Naive thymus-derived CD4-positive, alpha-beta T cell (primary cell): ENCODE measurements around the gene TUBB2B. TPM values are rescaled to one million over a fixed set of nuclear protein-coding genes. Genes with fewer than 3 reads are reported as not detected.

Experiments
- ATAC-seq: fragments of 150-1000 bp; cut with Tn5 transposase; 2 replicates; pipeline ENCODE4 v1.10.0; 2021; ENCODE audit warnings: mild to moderate bottlenecking, moderate library complexity
- CTCF ChIA-PET: fragments of 350-600 bp; sonication (Branson Sonifier 250); formaldehyde crosslinking; loops from one replicate; lab custom pipeline; 2021; ENCODE audit warnings: antibody characterized with exemption; lab: Charles Lee
- POLR2A ChIA-PET: fragments of 350-600 bp; sonication (Branson Sonifier 250); formaldehyde crosslinking; loops from one replicate; lab custom pipeline; 2021; ENCODE audit warnings: antibody characterized with exemption, inconsistent platforms; lab: Charles Lee
- DNase-seq, 9 donors: peaks; one replicate each; pipeline versions ENCODE4 v3.0.0 to v3.0.0-alpha.2; 2020 to 2022; ENCODE audit warnings: mixed read lengths in 1 of 9
- H3K27ac ChIP-seq: one replicate; pipeline ENCODE4 v1.7.0; 2013; ENCODE audit warnings: mild to moderate bottlenecking, low read depth, low read length, moderate library complexity
- H3K27me3 ChIP-seq, 2 donors: one replicate each; pipeline ENCODE4 v1.7.0; 2013; ENCODE audit warnings: low read length in 2 of 2, mild to moderate bottlenecking in 2 of 2, moderate library complexity in 2 of 2; ENCODE audit not compliant: control insufficient read depth in 2 of 2, insufficient read depth in 2 of 2
- H3K36me3 ChIP-seq, 3 experiments: 1 replicate in 2 of 3; 2 replicates in 1 of 3; pipeline ENCODE4 v1.7.0; 2013; ENCODE audit warnings: low read length in 3 of 3, mild to moderate bottlenecking in 3 of 3, moderate library complexity in 1 of 3; ENCODE audit not compliant: insufficient read depth in 3 of 3, control insufficient read depth in 2 of 3
- H3K4me1 ChIP-seq, 2 donors: one replicate each; pipeline ENCODE4 v1.7.0; 2013; ENCODE audit warnings: low read length in 2 of 2, mild to moderate bottlenecking in 2 of 2, moderate library complexity in 1 of 2; ENCODE audit not compliant: control insufficient read depth in 2 of 2, insufficient read depth in 2 of 2
- H3K4me3 ChIP-seq: 2 replicates; pipeline ENCODE4 v1.7.0; 2013; ENCODE audit warnings: mild to moderate bottlenecking, low read length
- H3K9me3 ChIP-seq, 3 experiments: 1 replicate in 2 of 3; 2 replicates in 1 of 3; pipeline ENCODE4 v1.7.0; 2013; ENCODE audit warnings: low read length in 3 of 3; ENCODE audit not compliant: control insufficient read depth in 2 of 3
- H3K27ac Mint-ChIP-seq, 9 donors: one replicate each; pipeline ENCODE4 v1.8.0; 2020 to 2022; ENCODE audit warnings: mixed read lengths in 9 of 9, mild to moderate bottlenecking in 8 of 9, moderate library complexity in 5 of 9, inconsistent platforms in 2 of 9
- H3K27me3 Mint-ChIP-seq, 5 donors: one replicate each; pipeline ENCODE4 v1.8.0; 2021 to 2022; ENCODE audit warnings: mixed read lengths in 5 of 5, mild to moderate bottlenecking in 1 of 5
- H3K36me3 Mint-ChIP-seq, 5 donors: one replicate each; pipeline ENCODE4 v1.8.0; 2020 to 2022; ENCODE audit warnings: mixed read lengths in 5 of 5, mild to moderate bottlenecking in 3 of 5, inconsistent platforms in 1 of 5
- H3K4me1 Mint-ChIP-seq, 7 donors: one replicate each; pipeline ENCODE4 v1.8.0; 2020 to 2022; ENCODE audit warnings: mixed read lengths in 7 of 7, mild to moderate bottlenecking in 3 of 7, inconsistent platforms in 1 of 7
- H3K4me3 Mint-ChIP-seq, 10 donors: one replicate each; pipeline ENCODE4 v1.8.0; 2020 to 2022; ENCODE audit warnings: mild to moderate bottlenecking in 10 of 10, mixed read lengths in 10 of 10, moderate library complexity in 6 of 10, inconsistent platforms in 2 of 10
- H3K9me3 Mint-ChIP-seq, 11 donors: one replicate each; pipeline ENCODE4 v1.8.0; 2020 to 2022; ENCODE audit warnings: mixed read lengths in 11 of 11, mild to moderate bottlenecking in 4 of 11, inconsistent platforms in 1 of 11, moderate library complexity in 1 of 11
- intact Hi-C, 2 donors: fragments of 100-400 bp; cut with micrococcal nuclease; formaldehyde crosslinking; loops; one replicate each; pipeline ENCODE4 v1.15.1; 2023
- polyA plus RNA-seq, 2 donors: library from polyadenylated mRNA; unstranded; fragments of 300-500 nt; fragmentation: Illumina TruSeq; gene quantifications; one replicate each; pipeline ENCODE4 v1.2.3, GENCODE V29; 2021
- total RNA-seq, 6 experiments: library from RNA in 5 of 6; stranded (reverse) in 5 of 6; gene quantifications; 1 replicate in 5 of 6; 2 replicates in 1 of 6; pipeline ENCODE4 v1.2.3 and lab custom pipeline; 2021 to 2026

Gene TUBB2B
- total and polyA plus RNA-seq, 7 experiments from 2014 or later, result 0.18 to 1.6 (median 0.40) TPM; not detected in 3

- ATAC-seq (no peak), DNase-seq (no peak)
- H3K27ac Mint-ChIP-seq, result no peak overlapping the region
- H3K4me1 Mint-ChIP-seq, result peaks cover 0 to 16% (median 0%) of the 10 kb centered on the region in 7 donors
- H3K36me3 Mint-ChIP-seq, result peaks cover 2 to 14% (median 10%) of the 10 kb centered on the region in 5 donors
- Histone ChIP-seq H3K4me1 (peaks cover 0 to 5% of the 10 kb centered on the region in 2 donors), H3K9me3 (no peaks in the 10 kb centered on the region), H3K36me3 (no peaks in the 10 kb centered on the region), H3K27ac (no peak overlapping the region), H3K4me3 (no peak overlapping the region), H3K27me3 (peaks cover 0 to 2% of the 10 kb centered on the region in 2 donors)
- H3K4me3 Mint-ChIP-seq, result no peak overlapping the region
- POLR2A ChIA-PET, result no interaction called here
- CTCF ChIA-PET, result no interaction called here
- peaks cover 0 to 16% (median 8%) of the 10 kb centered on the region in 11 donors for H3K9me3 Mint-ChIP-seq
- peaks cover 12 to 29% (median 22%) of the 10 kb centered on the region in 5 donors for H3K27me3 Mint-ChIP-seq
- intact Hi-C loops, result no loop called here
These were observed 21.0 kb downstream of the TUBB2B start for GRCh38 chr6:3206339-3207015.

GRCh38 chr6:3205913-3206312 lies 21.5 kb downstream of the TUBB2B start:
- Histone ChIP-seq H3K27me3 (peaks cover 0 to 2% of the 10 kb centered on the region in 2 donors), H3K9me3 (no peaks in the 10 kb centered on the region), H3K4me3 (no peak overlapping the region), H3K4me1 (peaks cover 0 to 5% of the 10 kb centered on the region in 2 donors), H3K27ac (no peak overlapping the region), H3K36me3 (no peaks in the 10 kb centered on the region)
- Mint-ChIP-seq H3K9me3 (peaks cover 0 to 16% (median 8%) of the 10 kb centered on the region in 11 donors), H3K27ac (no peak overlapping the region), H3K27me3 (peaks cover 12 to 29% (median 22%) of the 10 kb centered on the region in 5 donors), H3K36me3 (peaks cover 2 to 14% (median 10%) of the 10 kb centered on the region in 5 donors), H3K4me1 (peaks cover 0 to 16% (median 0%) of the 10 kb centered on the region in 7 donors), H3K4me3 (no peak overlapping the region)
- ATAC-seq (no peak), DNase-seq (no peak)
- CTCF ChIA-PET, result no interaction called here
- intact Hi-C loops, result no loop called here
- POLR2A ChIA-PET, result no interaction called here

- peaks cover 3 to 16% (median 8%) of the 10 kb centered on the region in 11 donors for H3K9me3 Mint-ChIP-seq
- peaks cover 0 to 5% of the 10 kb centered on the region in 2 donors for H3K4me1 ChIP-seq
- CTCF ChIA-PET, result no interaction called here
- no peaks in the 10 kb centered on the region for H3K36me3 ChIP-seq
- H3K27me3 ChIP-seq, result peaks cover 0 to 2% of the 10 kb centered on the region in 2 donors
- DNase-seq (no peak), ATAC-seq (no peak)
- peaks cover 12 to 36% (median 22%) of the 10 kb centered on the region in 5 donors for H3K27me3 Mint-ChIP-seq
- no peak overlapping the region for H3K4me3 Mint-ChIP-seq
- no peaks in the 10 kb centered on the region for H3K9me3 ChIP-seq
- H3K36me3 Mint-ChIP-seq, result peaks cover 2 to 21% (median 10%) of the 10 kb centered on the region in 5 donors
- no peak overlapping the region for H3K4me3 ChIP-seq
- H3K4me1 Mint-ChIP-seq, result peaks cover 0 to 16% (median 0%) of the 10 kb centered on the region in 7 donors
- no peak overlapping the region for H3K27ac ChIP-seq
- POLR2A ChIA-PET, result no interaction called here
- H3K27ac Mint-ChIP-seq, result no peak overlapping the region
- intact Hi-C loops, result no loop called here
These were observed 22.5 kb downstream of the TUBB2B start for GRCh38 chr6:3204921-3205320.

- intact Hi-C loops, result no loop called here
- ATAC-seq, result no peak
- H3K36me3 Mint-ChIP-seq, result peaks cover 2 to 21% (median 10%) of the 10 kb centered on the region in 5 donors
- no peaks in the 10 kb centered on the region for H3K4me1 Mint-ChIP-seq
- H3K36me3 ChIP-seq, result no peaks in the 10 kb centered on the region
- no peak overlapping the region for H3K27ac ChIP-seq
- ChIA-PET POLR2A (no interaction called here), CTCF (no interaction called here)
- DNase-seq, result no peak
- H3K27me3 Mint-ChIP-seq, result peaks cover 7 to 35% (median 18%) of the 10 kb centered on the region in 5 donors
- H3K4me3 Mint-ChIP-seq, result no peak overlapping the region
- no peak overlapping the region for H3K4me3 ChIP-seq
- no peaks in the 10 kb centered on the region for H3K9me3 ChIP-seq
- H3K9me3 Mint-ChIP-seq, result peaks cover 3 to 16% (median 8%) of the 10 kb centered on the region in 11 donors
- H3K4me1 ChIP-seq, result no peaks in the 10 kb centered on the region
- H3K27me3 ChIP-seq, result peaks cover 0 to 2% of the 10 kb centered on the region in 2 donors
- peak overlapping the region in 1 of 9 donors; percentile 72 for H3K27ac Mint-ChIP-seq
These were observed 24.3 kb downstream of the TUBB2B start for GRCh38 chr6:3202999-3203696.

- Histone ChIP-seq H3K9me3 (no peaks in the 10 kb centered on the region), H3K27me3 (peaks cover 0 to 5% of the 10 kb centered on the region in 2 donors), H3K27ac (no peak overlapping the region), H3K36me3 (no peaks in the 10 kb centered on the region), H3K4me1 (no peaks in the 10 kb centered on the region), H3K4me3 (no peak overlapping the region)
- ChIA-PET POLR2A (no interaction called here), CTCF (no interaction called here)
- no peak for ATAC-seq
- Mint-ChIP-seq H3K27me3 (peaks cover 3 to 22% (median 16%) of the 10 kb centered on the region in 5 donors), H3K4me1 (no peaks in the 10 kb centered on the region), H3K27ac (no peak overlapping the region), H3K9me3 (peaks cover 2 to 16% (median 8%) of the 10 kb centered on the region in 11 donors), H3K36me3 (peaks cover 2 to 21% (median 9%) of the 10 kb centered on the region in 5 donors), H3K4me3 (no peak overlapping the region)
- no peak for DNase-seq
- intact Hi-C loops, result no loop called here
These were observed 26.1 kb downstream of the TUBB2B start for GRCh38 chr6:3201388-3201787.

GRCh38 chr6:3200682-3201081 lies 26.8 kb downstream of the TUBB2B start:
- Mint-ChIP-seq H3K36me3 (peaks cover 2 to 19% (median 5%) of the 10 kb centered on the region in 5 donors), H3K9me3 (peaks cover 0 to 16% (median 8%) of the 10 kb centered on the region in 11 donors)
- no peak overlapping the region for H3K27ac ChIP-seq

More at GRCh38 chr6:3200682-3201081, 26.8 kb downstream of the TUBB2B start:
- POLR2A ChIA-PET, result no interaction called here
- peaks cover 0 to 3% of the 10 kb centered on the region in 2 donors for H3K27me3 ChIP-seq
- ATAC-seq (no peak), DNase-seq (no peak)
- H3K9me3 ChIP-seq, result no peaks in the 10 kb centered on the region
- H3K4me1 ChIP-seq, result no peaks in the 10 kb centered on the region
- Mint-ChIP-seq H3K4me1 (no peaks in the 10 kb centered on the region), H3K27me3 (peaks cover 0 to 22% (median 16%) of the 10 kb centered on the region in 5 donors), H3K27ac (no peak overlapping the region), H3K4me3 (no peak overlapping the region)
- intact Hi-C loops, result no loop called here
- no peak overlapping the region for H3K4me3 ChIP-seq
- H3K36me3 ChIP-seq, result no peaks in the 10 kb centered on the region
- CTCF ChIA-PET, result no interaction called here
